GM12891 (cell line): ENCODE results near the gene FBLN5. TPM values are rescaled to one million over a fixed set of nuclear protein-coding genes. Genes with fewer than 3 reads are reported as not detected.

Source experiments
- DNase-seq: peaks from one replicate; pipeline ENCODE4 v3.0.0; 2011; ENCODE audit warnings: low spot score; ENCODE audit not compliant: insufficient read length
- FAIRE-seq: peaks from 2 replicates; lab custom pipeline; 2011; peaks lifted over from hg19 to GRCh38; lab: Jason Lieb, UNC
- PAX5 ChIP-seq: IDR thresholded peaks from 2 replicates; pipeline ENCODE4 v1.6.1; 2011; ENCODE audit warnings: low read length, moderate library complexity, mild to moderate bottlenecking; ENCODE audit not compliant: insufficient read depth, severe bottlenecking
- POLR2A ChIP-seq: IDR thresholded peaks from 2 replicates; pipeline ENCODE4 v1.6.1; 2011; ENCODE audit warnings: low read depth, low read length, control low read depth
- POLR2AphosphoS5 ChIP-seq: IDR thresholded peaks from 2 replicates; pipeline ENCODE4 v1.6.1; 2011; ENCODE audit warnings: low read depth, low read length, control low read depth
- POU2F2 ChIP-seq: IDR thresholded peaks from 2 replicates; pipeline ENCODE4 v1.6.1; 2011; ENCODE audit warnings: low read depth, mild to moderate bottlenecking, control low read depth, low read length, moderate library complexity
- SPI1 ChIP-seq: IDR thresholded peaks from 2 replicates; pipeline ENCODE4 v1.6.1; 2011; ENCODE audit warnings: low read depth, low read length, control low read depth
- TAF1 ChIP-seq: IDR thresholded peaks from 2 replicates; pipeline ENCODE4 v1.6.1; 2011; ENCODE audit warnings: low read depth, low read length, control low read depth
- polyA plus RNA-seq: library from polyadenylated mRNA; unstranded; fragments of >200 nt; gene quantifications from one replicate; pipeline ENCODE4 v1.2.1, GENCODE V29; 2012; ENCODE audit warnings: low read depth, missing spikeins, inconsistent platforms; ENCODE audit not compliant: missing spikeins

FBLN5 gene, protein sequence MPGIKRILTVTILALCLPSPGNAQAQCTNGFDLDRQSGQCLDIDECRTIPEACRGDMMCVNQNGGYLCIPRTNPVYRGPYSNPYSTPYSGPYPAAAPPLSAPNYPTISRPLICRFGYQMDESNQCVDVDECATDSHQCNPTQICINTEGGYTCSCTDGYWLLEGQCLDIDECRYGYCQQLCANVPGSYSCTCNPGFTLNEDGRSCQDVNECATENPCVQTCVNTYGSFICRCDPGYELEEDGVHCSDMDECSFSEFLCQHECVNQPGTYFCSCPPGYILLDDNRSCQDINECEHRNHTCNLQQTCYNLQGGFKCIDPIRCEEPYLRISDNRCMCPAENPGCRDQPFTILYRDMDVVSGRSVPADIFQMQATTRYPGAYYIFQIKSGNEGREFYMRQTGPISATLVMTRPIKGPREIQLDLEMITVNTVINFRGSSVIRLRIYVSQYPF
- 0.37 TPM for polyA plus RNA-seq

DNA sequence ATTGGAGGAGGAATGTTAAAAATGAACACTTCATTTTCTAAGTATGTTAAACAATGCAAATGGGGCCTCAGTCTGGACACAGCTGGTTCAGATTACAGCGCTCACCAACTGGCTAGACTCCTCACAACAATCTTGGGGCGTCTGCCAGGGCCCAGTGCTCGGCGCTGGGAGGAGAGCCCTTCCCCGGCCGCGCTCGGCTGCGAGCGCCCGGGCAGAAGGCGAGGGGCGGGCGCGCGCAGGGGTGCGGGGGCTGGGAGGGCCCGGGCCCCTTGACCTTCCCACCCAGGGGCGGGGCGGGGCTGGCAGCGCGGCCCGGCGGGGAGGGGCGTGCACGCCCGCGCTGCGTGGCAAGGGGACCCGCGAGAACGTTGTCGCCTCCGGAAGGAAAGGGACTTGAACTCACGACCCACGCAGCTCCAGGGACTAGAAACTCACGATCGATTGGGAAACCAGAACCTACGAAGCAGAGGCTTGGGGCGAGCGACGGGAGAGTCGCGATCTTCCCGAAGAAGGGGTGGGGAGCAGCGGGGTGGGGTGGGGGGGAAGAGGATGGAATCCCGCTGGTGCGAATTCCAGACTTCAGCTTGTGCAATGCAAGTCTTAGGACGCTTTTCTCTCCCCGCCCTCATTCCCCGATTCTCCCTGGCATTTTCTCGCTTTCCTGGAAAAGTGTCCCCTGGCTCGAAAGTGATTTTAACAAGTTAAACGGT, at the start of gene FBLN5:
FBLN5 (minus strand) TSS at position 220 of the 710 bp plus-strand sequence. CDS start 465 bp downstream, outside the sequence.
- TF ChIP-seq PAX5, result no peak
- TF ChIP-seq POLR2A, result no peak
- no peak for TF ChIP-seq TAF1
- TF ChIP-seq POLR2AphosphoS5, result no peak
- no peak for TF ChIP-seq POU2F2
- no peak for TF ChIP-seq SPI1
- FAIRE-seq (no peak), DNase-seq (no peak)

DNA sequence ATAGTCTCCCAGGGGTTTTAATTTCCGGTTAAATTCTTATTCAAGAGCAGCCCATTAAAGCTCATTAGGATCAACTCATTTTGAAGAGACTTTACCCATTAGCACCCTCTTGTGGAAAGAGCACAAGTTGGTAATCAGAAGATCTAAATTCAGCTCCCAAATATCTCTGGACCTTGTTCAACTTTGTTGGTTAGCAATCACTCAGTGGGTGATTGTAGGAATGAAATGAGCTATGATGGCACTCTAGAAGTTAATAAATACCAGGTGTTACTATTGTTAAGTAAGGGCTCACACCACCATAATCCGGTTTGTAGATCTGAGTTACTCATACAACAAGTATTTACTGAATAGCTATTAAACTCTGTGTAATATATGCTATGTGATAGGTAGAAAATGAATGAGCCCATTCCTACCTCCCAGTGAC, 49.5 kb upstream of the FBLN5 start:
- no peak for DNase-seq
- peak; percentile 76 for FAIRE-seq
- no peak for TF ChIP-seq POLR2A
- no peak for TF ChIP-seq TAF1
- no peak for TF ChIP-seq PAX5
- no peak for TF ChIP-seq POU2F2
- TF ChIP-seq SPI1, result no peak
- TF ChIP-seq POLR2AphosphoS5, result no peak

DNA sequence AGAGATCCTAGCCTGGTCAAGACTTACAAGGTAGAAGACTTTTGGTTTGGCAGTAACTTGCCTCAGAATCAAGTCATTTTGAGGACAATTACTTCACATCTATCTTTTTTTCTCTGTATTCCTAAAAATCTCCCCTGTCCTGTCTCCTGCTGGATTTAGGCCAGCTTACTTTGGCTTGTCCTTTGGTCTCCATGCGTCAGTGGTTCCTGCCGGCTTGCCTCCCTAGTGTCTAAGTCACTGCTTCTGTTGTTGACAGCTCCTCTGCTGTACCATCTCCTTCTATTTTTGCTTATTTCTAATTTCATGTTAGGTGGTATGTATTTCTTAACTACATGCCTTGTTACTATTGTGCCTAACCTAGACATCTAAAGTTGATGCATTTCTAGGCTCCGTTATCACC, 39.7 kb upstream of the FBLN5 start:
- FAIRE-seq (peak; percentile 51), DNase-seq (no peak)
- TF ChIP-seq TAF1 (no peak), POU2F2 (no peak), SPI1 (no peak), PAX5 (no peak), POLR2AphosphoS5 (no peak), POLR2A (no peak)

DNA sequence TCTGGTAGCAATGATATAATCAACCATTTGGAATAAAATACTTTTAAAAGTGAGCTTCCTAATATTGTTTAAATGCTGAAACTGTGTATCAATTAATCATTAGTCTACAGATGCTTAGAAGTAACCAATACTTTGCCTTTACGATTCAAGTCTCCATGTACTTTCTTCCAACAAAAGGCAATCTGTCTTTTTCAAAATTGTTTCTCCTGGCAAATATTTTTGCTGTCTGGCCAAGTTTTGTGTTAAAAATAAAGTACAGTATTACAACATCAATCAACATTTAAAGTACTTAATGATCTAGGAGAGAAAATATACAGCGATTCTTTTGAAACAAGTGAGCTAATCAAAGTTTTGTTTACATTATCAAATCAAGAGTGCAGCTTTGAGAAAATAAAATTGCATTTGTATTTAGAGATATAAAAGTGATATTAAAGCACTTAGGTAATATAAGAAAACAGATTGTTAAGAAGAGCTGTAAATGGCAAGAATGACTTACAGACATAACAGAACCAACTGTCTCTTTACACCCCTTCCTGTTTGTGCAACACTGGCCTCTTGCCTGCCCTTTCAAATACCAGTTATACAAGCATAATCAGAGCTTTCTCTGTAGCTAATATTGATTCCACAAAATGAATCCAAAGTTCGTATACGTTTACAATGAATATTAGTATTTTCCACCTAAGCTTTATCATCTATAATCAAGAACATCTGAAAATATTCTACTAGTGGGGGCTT, 38.2 kb upstream of the FBLN5 start:
- FAIRE-seq (no peak), DNase-seq (no peak)
- TF ChIP-seq POU2F2 (no peak), SPI1 (no peak), PAX5 (no peak), POLR2A (no peak), TAF1 (no peak), POLR2AphosphoS5 (no peak)

DNA sequence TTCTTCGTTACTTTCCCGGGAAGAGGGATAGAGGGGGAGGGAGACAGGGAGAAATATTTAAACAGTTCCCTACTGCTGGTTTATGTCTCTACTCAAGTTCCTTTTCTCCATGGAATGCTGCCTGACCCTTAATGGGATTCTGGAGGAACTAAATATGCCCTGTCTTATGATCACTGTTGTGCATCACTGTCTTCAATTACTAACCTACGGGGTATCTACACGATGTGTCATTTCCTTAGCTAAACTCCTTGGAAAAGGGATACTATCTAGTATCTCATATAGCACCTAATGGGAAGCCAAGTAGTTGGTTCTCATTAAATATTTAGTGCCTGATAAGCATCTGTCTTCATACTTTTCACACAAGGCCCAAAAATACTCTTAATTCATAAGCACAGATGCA, 37.5 kb upstream of the FBLN5 start:
- TF ChIP-seq TAF1, result no peak
- TF ChIP-seq POLR2AphosphoS5, result no peak
- TF ChIP-seq POLR2A, result no peak
- no peak for TF ChIP-seq SPI1
- TF ChIP-seq PAX5, result no peak
- TF ChIP-seq POU2F2, result no peak
- DNase-seq (no peak), FAIRE-seq (no peak)

DNA sequence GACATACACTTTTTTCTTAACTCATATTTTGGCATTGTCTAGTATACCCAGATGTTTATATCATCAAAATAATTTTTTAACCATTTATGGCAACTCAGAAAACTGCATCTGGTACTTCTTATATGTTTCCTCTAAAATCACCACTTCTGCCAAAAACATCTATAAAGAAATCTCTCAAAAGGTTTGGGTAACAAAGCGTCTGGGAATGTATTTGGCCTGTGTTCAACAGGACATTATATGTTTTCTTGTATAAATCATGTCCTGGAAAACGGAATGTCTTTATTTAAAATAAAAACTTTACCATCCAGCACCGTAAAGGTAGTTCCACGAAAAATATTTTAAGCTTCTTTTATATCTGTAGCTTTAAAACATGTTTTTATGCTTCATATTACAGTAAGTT, 36.1 kb upstream of the FBLN5 start:
- no peak for TF ChIP-seq SPI1
- no peak for TF ChIP-seq POLR2A
- TF ChIP-seq POLR2AphosphoS5, result no peak
- no peak for TF ChIP-seq TAF1
- TF ChIP-seq PAX5, result no peak
- no peak for TF ChIP-seq POU2F2
- FAIRE-seq (no peak), DNase-seq (no peak)

DNA sequence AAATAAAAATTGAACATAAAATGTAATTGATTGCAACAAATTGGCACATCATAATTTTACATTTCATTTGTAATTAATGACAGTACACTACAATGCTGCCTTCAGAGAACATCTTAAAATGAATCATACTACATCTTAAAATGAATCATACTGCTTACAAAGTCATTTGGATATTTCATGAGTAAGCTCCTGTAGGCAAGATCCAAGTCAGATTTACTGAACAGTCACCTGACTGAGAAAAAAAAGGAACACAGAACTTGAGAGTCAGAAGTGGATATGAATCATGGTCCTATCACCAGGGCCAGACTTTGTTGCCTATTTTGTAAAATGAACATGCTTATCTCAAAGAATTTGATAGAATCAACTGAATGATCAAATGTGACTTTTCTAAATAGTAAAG, 32.7 kb upstream of the FBLN5 start:
- TF ChIP-seq PAX5 (no peak), SPI1 (peak; percentile 86), POLR2AphosphoS5 (no peak), POU2F2 (no peak), POLR2A (no peak), TAF1 (no peak)
- FAIRE-seq (peak; percentile 43), DNase-seq (peak; percentile 9)

DNA sequence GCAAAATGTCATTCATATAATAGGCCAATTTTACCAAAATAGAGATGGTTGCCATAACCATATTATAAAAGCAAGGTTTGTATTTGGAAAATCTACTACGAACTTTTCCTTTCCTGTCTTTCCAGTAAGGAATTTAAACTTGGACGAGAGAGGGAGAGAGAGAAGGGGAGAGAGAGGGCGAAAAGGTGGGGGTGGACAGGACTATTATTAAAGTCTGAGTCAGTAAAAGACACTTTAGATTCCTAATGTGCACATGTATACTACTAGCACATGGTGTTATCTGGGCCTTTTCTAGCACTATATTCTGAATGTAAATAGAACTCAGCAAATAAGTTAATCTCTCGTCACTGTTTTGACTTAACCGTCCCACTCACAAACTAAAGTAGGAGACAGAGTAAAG, 30.4 kb upstream of the FBLN5 start:
- FAIRE-seq, result no peak
- no peak for DNase-seq
- TF ChIP-seq POLR2A (no peak), PAX5 (no peak), TAF1 (no peak), SPI1 (no peak), POU2F2 (no peak), POLR2AphosphoS5 (no peak)

DNA sequence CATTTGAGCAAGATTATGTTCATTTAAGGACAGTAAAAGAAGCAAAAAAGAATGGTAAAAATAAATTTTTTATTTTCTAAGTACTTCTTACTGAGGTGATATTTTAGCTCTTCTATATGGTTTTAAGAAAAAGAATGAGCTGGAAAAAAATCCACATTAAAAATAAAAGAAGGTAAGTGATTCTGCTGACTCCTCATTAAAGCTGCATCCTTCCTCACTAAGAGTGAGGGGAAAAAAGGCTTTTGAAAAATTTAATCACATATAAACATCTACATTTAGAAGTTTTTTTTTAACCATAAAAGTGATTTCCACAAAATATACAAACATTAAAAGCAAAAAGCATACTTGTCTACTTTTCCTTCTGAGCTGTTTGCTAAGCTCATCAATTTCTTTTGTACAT, 28.3 kb upstream of the FBLN5 start:
- FAIRE-seq (no peak), DNase-seq (no peak)
- TF ChIP-seq PAX5, result no peak
